Measurements from ENCODE around the gene KIF5A.
"Not testable (repeated sequence)": the region's sequence is repeated elsewhere in the genome, so short reads cannot be mapped to it uniquely, and the experiment has no call there.

KIF5A gene

GRCh38 chr12:57549909-57550640 lies at the start of gene KIF5A:
KIF5A (plus strand) TSS chr12:57550044; CDS start chr12:57550272, 228 bp downstream.
- DNase-seq, result peak; percentile 56

DNA sequence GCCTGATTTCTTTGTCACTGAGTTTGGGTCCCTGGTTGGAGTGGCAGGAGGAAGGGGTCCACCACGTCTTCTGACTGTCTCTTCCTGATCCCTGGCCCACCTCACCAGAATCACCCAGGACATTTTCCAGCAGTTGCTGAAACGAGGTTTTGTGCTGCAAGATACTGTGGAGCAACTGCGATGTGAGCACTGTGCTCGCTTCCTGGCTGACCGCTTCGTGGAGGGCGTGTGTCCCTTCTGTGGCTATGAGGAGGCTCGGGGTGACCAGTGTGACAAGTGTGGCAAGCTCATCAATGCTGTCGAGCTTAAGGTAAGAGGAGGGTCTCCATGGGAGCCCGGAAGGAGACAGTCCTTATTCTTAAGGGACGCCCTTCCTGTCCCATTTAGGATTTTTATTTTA lies 49.6 kb upstream of the KIF5A start:
- no peak for DNase-seq

- not testable (repeated sequence) for DNase-seq
Measured at GRCh38 chr12:57502311-57502969, 47.4 kb upstream of the KIF5A start.

GRCh38 chr12:57506541-57506940 lies 43.3 kb upstream of the KIF5A start:
- not testable (repeated sequence) for DNase-seq

DNA sequence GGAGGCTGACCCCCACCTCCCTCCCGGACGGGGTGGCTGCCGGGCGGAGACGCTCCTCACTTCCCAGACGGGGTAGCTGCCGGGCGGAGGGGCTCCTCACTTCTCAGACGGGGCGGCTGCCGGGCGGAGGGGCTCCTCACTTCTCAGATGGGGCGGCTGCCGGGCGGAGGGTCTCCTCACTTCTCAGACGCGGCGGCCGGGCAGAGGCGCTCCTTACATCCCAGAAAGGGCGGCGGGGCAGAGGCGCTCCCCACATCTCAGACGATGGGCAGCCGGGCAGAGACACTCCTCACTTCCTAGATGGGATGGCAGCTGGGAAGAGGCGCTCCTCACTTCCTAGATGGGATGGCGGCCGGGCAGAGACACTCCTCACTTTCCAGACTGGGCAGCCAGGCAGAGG lies 42.0 kb upstream of the KIF5A start:
- DNase-seq, result not testable (repeated sequence)

DNA sequence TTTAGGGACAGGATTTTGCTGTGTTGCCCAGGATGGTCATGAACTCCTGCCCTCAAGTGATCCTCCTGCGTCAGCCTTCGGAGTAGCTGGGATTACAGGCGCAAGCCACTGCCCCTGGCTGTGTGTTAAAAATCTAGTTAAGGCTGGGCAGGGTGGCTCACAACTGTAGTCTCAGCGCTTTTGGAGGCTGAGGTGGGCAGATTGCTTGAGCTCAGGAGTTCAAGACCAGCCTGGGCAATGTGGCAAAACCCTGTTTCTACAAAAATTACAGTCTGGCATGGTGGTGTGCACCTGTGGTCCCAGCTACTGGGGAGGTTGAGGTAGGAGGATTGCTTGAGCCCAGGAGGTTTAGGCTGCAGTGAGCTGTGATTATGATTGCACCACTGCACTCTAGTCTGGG lies 38.7 kb upstream of the KIF5A start:
- no peak for DNase-seq

- DNase-seq, result no peak
Measured at GRCh38 chr12:57511588-57512325, 38.1 kb upstream of the KIF5A start.

DNA sequence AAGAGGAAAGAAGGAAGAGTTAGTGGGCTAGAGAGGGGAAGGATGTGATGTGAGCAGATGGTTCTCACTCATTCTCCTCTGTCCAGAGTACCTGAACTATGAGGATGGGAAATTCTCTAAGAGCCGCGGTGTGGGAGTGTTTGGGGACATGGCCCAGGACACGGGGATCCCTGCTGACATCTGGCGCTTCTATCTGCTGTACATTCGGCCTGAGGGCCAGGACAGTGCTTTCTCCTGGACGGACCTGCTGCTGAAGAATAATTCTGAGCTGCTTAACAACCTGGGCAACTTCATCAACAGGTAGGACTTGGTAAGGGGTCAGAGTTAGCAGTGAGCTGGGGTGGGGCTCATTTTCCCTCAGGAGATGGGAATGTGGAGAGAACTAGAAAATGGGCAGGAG lies 37.2 kb upstream of the KIF5A start:
- DNase-seq, result no peak

DNA sequence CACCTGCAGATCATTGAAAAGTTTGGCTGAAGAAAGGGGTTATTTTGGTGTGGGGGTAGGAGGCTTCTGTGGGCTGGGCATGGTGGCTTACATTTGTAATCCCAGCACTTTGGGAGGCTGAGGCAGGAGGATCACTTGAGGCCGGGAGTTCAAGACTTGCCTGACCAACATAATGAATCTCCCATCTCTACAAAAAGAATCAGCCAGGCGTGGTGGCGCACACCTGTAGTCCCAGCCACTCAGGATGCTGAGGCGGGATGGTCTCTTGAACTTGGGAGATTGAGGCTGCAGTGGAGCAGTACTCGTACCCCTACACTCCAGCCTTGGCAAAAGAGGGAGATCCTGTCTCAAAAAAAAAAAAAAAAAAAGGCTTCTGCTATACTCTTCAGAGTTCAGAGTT lies 36.6 kb upstream of the KIF5A start:
- DNase-seq, result no peak

- DNase-seq, result not testable (repeated sequence)
Measured at GRCh38 chr12:57513677-57514076, 36.2 kb upstream of the KIF5A start.

DNA sequence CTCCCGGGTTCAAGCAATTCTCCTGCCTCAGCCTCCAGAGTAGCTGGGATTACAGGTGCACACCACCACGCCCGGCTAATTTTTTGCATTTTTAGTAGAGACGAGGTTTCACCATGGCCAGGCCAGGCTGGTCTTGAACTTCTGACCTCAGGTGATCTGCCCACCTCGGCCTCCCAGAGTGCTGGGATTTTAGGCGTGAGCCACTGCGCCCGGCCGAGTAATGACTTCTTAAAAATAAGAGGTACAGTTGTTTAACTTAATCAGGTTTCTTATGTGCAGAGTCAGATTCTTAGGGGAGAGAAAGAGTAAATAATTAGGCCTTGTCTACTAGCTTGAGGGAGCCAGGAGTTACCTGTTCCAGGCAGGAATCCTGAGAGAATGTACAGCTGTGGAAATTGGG lies 35.6 kb upstream of the KIF5A start:
- DNase-seq, result not testable (repeated sequence)

- peak; percentile 35 for DNase-seq
Measured at GRCh38 chr12:57514720-57515407, 35.0 kb upstream of the KIF5A start.

DNA sequence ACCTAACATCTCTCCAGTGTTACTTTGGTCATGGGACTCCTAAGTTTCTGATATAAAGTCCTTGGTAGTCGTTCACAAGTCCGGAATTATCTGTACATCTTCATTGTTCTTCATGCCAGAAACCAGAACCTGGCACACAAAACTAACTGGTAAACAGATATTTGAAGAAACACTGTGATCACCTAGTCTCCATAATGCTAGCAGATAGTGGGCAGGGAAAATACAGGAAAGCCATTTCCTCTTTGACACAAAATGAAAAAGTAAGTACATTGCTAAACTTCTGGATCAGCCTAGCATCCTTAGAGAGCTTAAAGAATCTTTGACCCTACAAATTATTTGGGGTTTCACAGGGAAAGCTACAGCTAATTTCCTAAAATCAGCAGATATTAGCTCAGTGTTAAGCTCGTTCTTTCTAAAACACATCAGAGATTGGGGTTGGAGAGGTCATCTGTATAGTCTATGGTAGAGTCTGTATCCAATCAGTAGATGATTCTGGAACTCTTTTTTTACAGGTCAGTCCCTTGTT lies 34.4 kb upstream of the KIF5A start:
- DNase-seq, result no peak

GRCh38 chr12:57515934-57516541 lies 33.8 kb upstream of the KIF5A start:
- DNase-seq, result no peak

GRCh38 chr12:57516617-57517153 lies 33.2 kb upstream of the KIF5A start:
- DNase-seq, result no peak

GRCh38 chr12:57517187-57517586 lies 32.7 kb upstream of the KIF5A start:
- no peak for DNase-seq

GRCh38 chr12:57517718-57518117 lies 32.1 kb upstream of the KIF5A start:
- not testable (repeated sequence) for DNase-seq

DNA sequence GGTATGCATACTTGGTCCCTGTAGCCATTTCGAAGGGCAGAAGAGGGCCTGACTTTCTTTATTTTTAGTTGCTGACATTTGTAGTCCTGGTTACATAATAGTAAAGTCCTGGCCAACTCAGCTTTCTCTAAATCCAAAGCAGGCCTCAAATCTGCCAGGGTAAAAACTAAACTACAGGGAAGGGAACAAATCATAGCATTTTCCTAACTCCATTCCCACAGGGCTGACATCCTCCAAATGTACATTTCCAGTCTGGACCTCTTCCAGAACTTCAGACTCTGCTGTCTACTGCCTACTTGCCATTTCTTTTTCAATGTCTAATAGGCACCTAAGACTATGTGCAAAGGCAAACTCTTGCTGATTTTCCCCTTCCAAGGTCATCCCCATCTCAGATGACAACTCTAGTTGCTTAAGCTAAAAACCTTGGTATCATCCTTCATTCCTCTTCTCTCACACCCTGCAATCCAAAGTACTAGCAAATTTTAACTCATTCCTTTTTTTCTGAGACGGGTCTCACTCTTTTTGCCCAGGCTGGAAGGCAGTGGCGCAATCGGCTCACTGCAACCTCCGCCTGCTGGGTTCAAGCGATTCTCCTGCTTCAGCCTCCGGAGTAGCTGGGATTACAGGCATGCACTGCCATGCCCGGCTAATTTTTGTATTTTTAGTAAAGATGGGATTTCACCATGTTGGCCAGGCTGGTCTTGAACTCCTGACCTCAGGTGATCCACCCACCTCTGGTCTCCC lies 31.5 kb upstream of the KIF5A start:
- no peak for DNase-seq

DNA sequence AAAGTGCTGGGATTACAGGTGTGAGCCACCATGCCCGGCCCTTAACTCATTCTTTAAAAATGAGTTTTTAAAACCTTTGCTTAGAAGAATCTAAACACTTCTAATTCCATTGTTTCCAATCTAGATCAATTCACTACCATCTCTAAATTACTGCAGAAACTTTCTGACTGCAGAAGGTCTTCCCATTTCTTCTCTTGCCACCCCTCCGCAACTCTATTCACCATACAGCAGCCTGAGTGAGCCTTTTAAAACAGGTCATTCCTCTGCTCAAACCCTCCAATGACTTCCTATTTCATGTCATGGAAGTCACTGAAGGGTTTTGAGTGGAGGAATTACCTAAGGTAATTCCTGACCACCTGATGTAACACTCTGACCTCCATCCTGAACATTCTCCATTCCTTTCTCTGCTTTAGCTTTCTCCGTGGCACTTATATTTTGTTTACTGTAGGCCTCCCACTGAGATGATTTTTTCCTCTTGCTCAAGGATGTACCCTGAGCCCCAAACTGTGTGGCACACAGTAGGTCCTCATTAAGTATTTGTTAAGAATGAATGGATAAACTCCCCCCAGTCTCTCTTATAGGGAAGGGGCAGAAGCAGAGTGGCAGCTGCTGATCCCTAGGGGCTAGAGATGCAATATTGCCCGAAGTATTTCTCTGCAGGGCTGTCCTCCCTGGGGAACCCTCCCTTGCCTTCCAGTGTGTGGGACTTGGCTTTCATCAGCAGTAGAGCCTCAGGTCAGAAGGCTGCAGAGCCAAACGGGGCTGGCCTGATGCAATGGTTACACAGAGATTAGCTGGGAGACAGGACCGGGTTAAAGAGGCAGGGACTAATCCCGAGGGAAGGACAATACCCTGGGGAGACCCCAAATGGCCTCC lies 30.7 kb upstream of the KIF5A start:
- no peak for DNase-seq

GRCh38 chr12:57519796-57520052 lies 30.1 kb upstream of the KIF5A start:
- no peak for DNase-seq

All from NCI-H510A (cell line).